Measurements from ENCODE around the gene LDLRAD1. TPM values are rescaled to one million over a fixed set of nuclear protein-coding genes. Genes with fewer than 3 reads are reported as not detected.

Gene LDLRAD1
- total RNA-seq, 3 donors from 2014 or later (not counting 1 experiment from before 2014, with no cell fraction given): not detected

- H3K36me3 Mint-ChIP-seq: no peaks in the 10 kb centered on the region
- no peak for DNase-seq
- TF ChIP-seq CTCF (IDR thresholded peaks at IDR 0.05): no peak
- H3K9me3 Mint-ChIP-seq: no peaks in the 10 kb centered on the region
- Histone ChIP-seq H3K27me3 (ENCODE audit: control insufficient read depth, insufficient read depth, low read length) (no peaks in the 10 kb centered on the region), H3K27ac (ENCODE audit: low read length) (no peak overlapping the region), H3K36me3 (ENCODE audit: control insufficient read depth, insufficient read depth, low read length) (no peaks in the 10 kb centered on the region), H3K9me3 (ENCODE audit: control insufficient read depth, insufficient read depth, low read length) (no peaks in the 10 kb centered on the region), H3K4me3 (ENCODE audit: low read length) (no peak overlapping the region), H3K4me1 (ENCODE audit: control insufficient read depth, insufficient read depth, low read length) (no peaks in the 10 kb centered on the region)
- intact Hi-C loops (cut with micrococcal nuclease): no loop called here
- H3K27me3 Mint-ChIP-seq (ENCODE audit: low read depth in 2 of 2): peaks cover 14 to 15% of the 10 kb centered on the region in 2 donors
- no peak overlapping the region for H3K27ac Mint-ChIP-seq
- ATAC-seq: no peak
- 81% methylated on average over 8 of the region's 8 CpGs for WGBS (ENCODE audit: insufficient coverage)
- H3K4me3 Mint-ChIP-seq: no peak overlapping the region
- no peaks in the 10 kb centered on the region for H3K4me1 Mint-ChIP-seq
Observed at GRCh38 chr1:54013393-54014008, 4.5 kb downstream of the LDLRAD1 start.

GRCh38 chr1:54012863-54013262 is 5.1 kb downstream of the LDLRAD1 start:
- no peak overlapping the region for H3K4me3 Mint-ChIP-seq
- 92% methylated on average over 8 of the region's 8 CpGs for WGBS (ENCODE audit: insufficient coverage)
- peaks cover 14 to 15% of the 10 kb centered on the region in 2 donors for H3K27me3 Mint-ChIP-seq (ENCODE audit: low read depth in 2 of 2)
- H3K9me3 Mint-ChIP-seq: no peaks in the 10 kb centered on the region
- H3K4me3 ChIP-seq (ENCODE audit: low read length): no peak overlapping the region
- intact Hi-C loops (cut with micrococcal nuclease): no loop called here
- no peaks in the 10 kb centered on the region for H3K4me1 ChIP-seq (ENCODE audit: control insufficient read depth, insufficient read depth, low read length)
- no peaks in the 10 kb centered on the region for H3K9me3 ChIP-seq (ENCODE audit: control insufficient read depth, insufficient read depth, low read length)
- no peaks in the 10 kb centered on the region for H3K4me1 Mint-ChIP-seq
- DNase-seq (no peak), ATAC-seq (no peak)
- H3K36me3 Mint-ChIP-seq: no peaks in the 10 kb centered on the region
- no peaks in the 10 kb centered on the region for H3K36me3 ChIP-seq (ENCODE audit: control insufficient read depth, insufficient read depth, low read length)
- H3K27ac Mint-ChIP-seq: no peak overlapping the region
- no peak overlapping the region for H3K27ac ChIP-seq (ENCODE audit: low read length)
- TF ChIP-seq CTCF (IDR thresholded peaks at IDR 0.05): no peak
- no peaks in the 10 kb centered on the region for H3K27me3 ChIP-seq (ENCODE audit: control insufficient read depth, insufficient read depth, low read length)

- TF ChIP-seq CTCF (IDR thresholded peaks at IDR 0.05): no peak
- H3K9me3 Mint-ChIP-seq: no peaks in the 10 kb centered on the region
- H3K4me3 Mint-ChIP-seq: no peak overlapping the region
- Histone ChIP-seq H3K36me3 (ENCODE audit: control insufficient read depth, insufficient read depth, low read length) (no peaks in the 10 kb centered on the region), H3K9me3 (ENCODE audit: control insufficient read depth, insufficient read depth, low read length) (no peaks in the 10 kb centered on the region), H3K4me1 (ENCODE audit: control insufficient read depth, insufficient read depth, low read length) (no peaks in the 10 kb centered on the region), H3K4me3 (ENCODE audit: low read length) (no peak overlapping the region), H3K27me3 (ENCODE audit: control insufficient read depth, insufficient read depth, low read length) (no peaks in the 10 kb centered on the region), H3K27ac (ENCODE audit: low read length) (no peak overlapping the region)
- no peaks in the 10 kb centered on the region for H3K36me3 Mint-ChIP-seq
- intact Hi-C loops (cut with micrococcal nuclease): no loop called here
- H3K4me1 Mint-ChIP-seq: no peaks in the 10 kb centered on the region
- DNase-seq: no peak
- H3K27ac Mint-ChIP-seq: no peak overlapping the region
- ATAC-seq: no peak
- H3K27me3 Mint-ChIP-seq (ENCODE audit: low read depth in 2 of 2): peaks cover 11 to 14% of the 10 kb centered on the region in 2 donors
- 92% methylated on average over 9 of the region's 9 CpGs for WGBS (ENCODE audit: insufficient coverage)
Observed at GRCh38 chr1:54012008-54012325, 6.0 kb downstream of the LDLRAD1 start.

Data from natural killer cell (primary cell).